ES-I3 (cell line): ENCODE measurements around the gene AUTS2.

Experiments
- H3K36me3 ChIP-seq: 2 replicates; pipeline ENCODE4 v1.6.1; 2013; ENCODE audit warnings: mild to moderate bottlenecking, low read length, control low read depth, moderate library complexity; ENCODE audit not compliant: insufficient read depth
- H3K4me1 ChIP-seq: 2 replicates; pipeline ENCODE4 v1.6.1; 2013; ENCODE audit warnings: mild to moderate bottlenecking, control low read depth, low read length; ENCODE audit not compliant: insufficient read depth
- H3K9ac ChIP-seq: 2 replicates; pipeline ENCODE4 v1.6.1; 2013; ENCODE audit warnings: low read depth, mild to moderate bottlenecking, low read length, moderate library complexity
- H3K9me3 ChIP-seq: 2 replicates; pipeline ENCODE4 v1.6.1; 2013; ENCODE audit warnings: mild to moderate bottlenecking, low read length, moderate library complexity; ENCODE audit not compliant: control insufficient read depth, insufficient read depth

The AUTS2 gene

DNA sequence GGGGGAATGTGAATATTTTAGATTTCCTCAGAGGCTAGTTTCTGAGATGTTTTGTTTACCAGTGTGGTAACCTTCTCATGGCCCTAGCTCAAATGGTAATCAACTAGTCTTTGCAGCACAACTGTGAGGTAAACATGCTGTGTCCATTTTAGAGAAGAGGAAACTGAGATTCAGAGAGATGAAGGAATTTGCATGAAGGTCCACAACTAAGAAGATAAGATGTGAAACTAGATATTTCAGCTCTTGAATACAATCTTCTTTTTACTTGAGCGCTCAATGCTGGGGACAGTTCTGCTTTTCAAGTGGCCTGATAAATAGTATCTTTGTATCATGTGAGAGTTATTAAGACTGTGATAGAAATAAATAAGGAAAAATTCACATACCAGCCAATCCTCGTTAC lies 245.4 kb downstream of the AUTS2 start:
- Histone ChIP-seq H3K36me3 (no peaks in the 10 kb centered on the region), H3K4me1 (peaks cover 29% of the 10 kb centered on the region)

DNA sequence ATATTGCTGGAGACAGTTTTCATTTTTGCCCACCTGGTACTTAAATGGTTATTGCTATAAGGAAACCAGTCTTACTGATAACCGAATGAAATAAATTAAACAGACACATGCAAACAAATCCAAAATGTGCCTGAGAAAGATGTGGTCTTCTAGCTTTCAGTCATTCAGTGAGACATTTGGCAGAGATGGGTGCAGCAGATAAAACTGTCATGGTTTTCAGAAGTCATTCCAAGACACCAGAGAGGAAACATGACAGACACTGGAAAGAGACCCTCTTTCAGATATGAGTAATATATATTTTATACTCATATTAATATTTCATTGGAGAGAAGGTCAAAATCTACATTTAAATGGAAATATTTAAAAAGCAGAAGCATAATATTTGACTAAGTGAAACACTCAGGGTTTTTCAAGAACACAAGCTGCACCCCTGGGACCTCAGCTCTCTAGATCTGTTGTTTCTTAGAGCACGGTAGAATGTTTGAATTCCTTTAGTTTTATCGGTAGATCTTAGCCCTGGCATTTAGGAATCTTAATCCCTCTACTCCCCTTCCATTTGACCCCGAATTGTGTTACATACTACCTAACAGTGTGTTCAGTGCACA lies 246.1 kb downstream of the AUTS2 start:
- no peaks in the 10 kb centered on the region for H3K36me3 ChIP-seq
- peaks cover 22% of the 10 kb centered on the region for H3K4me1 ChIP-seq
- H3K9ac ChIP-seq: no peak overlapping the region
- no peaks in the 10 kb centered on the region for H3K9me3 ChIP-seq

More for the DNA sequence above, 245.4 kb downstream of the AUTS2 start:
- Histone ChIP-seq H3K9me3 (no peaks in the 10 kb centered on the region), H3K9ac (no peak overlapping the region)

- Histone ChIP-seq H3K4me1 (peaks cover 7% of the 10 kb centered on the region), H3K9me3 (no peaks in the 10 kb centered on the region), H3K9ac (no peak overlapping the region), H3K36me3 (no peaks in the 10 kb centered on the region)
Measured at GRCh38 chr7:69845721-69846495, 247.6 kb downstream of the AUTS2 start.

- Histone ChIP-seq H3K9ac (no peak overlapping the region), H3K36me3 (no peaks in the 10 kb centered on the region), H3K4me1 (no peaks in the 10 kb centered on the region), H3K9me3 (no peaks in the 10 kb centered on the region)
Measured at GRCh38 chr7:69847921-69848612, 249.8 kb downstream of the AUTS2 start.

DNA sequence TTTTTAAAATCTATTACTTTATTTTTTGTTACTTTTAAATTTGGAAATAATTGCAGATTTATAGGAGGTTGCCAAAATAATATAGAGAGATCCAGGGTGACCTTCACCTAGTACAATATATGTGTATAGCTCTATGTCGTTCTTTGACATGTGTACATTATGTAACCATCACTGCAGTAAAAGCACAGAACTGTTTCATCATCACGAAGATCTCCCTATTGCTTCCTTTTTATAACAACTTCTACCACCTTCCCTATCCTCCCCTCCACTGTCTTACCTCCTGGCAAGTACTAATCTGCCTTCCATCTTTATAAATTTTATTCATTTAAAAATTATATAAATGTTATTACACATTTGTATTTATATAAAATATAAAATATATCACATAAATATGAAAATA lies 251.0 kb downstream of the AUTS2 start:
- H3K9me3 ChIP-seq: no peaks in the 10 kb centered on the region
- no peak overlapping the region for H3K9ac ChIP-seq
- no peaks in the 10 kb centered on the region for H3K36me3 ChIP-seq
- no peaks in the 10 kb centered on the region for H3K4me1 ChIP-seq

- Histone ChIP-seq H3K4me1 (peaks cover 8% of the 10 kb centered on the region; the same call in 1 of the 2 replicates), H3K36me3 (no peaks in the 10 kb centered on the region), H3K9ac (no peak overlapping the region), H3K9me3 (no peaks in the 10 kb centered on the region)
Measured at GRCh38 chr7:69857014-69857413, 258.7 kb downstream of the AUTS2 start.

GRCh38 chr7:69858471-69858870 lies 260.2 kb downstream of the AUTS2 start:
- Histone ChIP-seq H3K36me3 (no peaks in the 10 kb centered on the region), H3K9me3 (no peaks in the 10 kb centered on the region), H3K9ac (no peak overlapping the region), H3K4me1 (peaks cover 8% of the 10 kb centered on the region; the same call in 1 of the 2 replicates)

GRCh38 chr7:69859342-69859741 lies 261.1 kb downstream of the AUTS2 start:
- Histone ChIP-seq H3K36me3 (no peaks in the 10 kb centered on the region), H3K9ac (no peak overlapping the region), H3K9me3 (no peaks in the 10 kb centered on the region), H3K4me1 (peaks cover 8% of the 10 kb centered on the region; the same call in 1 of the 2 replicates)

GRCh38 chr7:69860486-69860885 lies 262.2 kb downstream of the AUTS2 start:
- Histone ChIP-seq H3K36me3 (no peaks in the 10 kb centered on the region), H3K4me1 (peaks cover 8% of the 10 kb centered on the region; the same call in 1 of the 2 replicates), H3K9me3 (no peaks in the 10 kb centered on the region), H3K9ac (no peak overlapping the region)

- Histone ChIP-seq H3K36me3 (no peaks in the 10 kb centered on the region), H3K9ac (no peak overlapping the region), H3K4me1 (peaks cover 8% of the 10 kb centered on the region; the same call in 1 of the 2 replicates), H3K9me3 (no peaks in the 10 kb centered on the region)
Measured at GRCh38 chr7:69860941-69861622, 262.8 kb downstream of the AUTS2 start.

DNA sequence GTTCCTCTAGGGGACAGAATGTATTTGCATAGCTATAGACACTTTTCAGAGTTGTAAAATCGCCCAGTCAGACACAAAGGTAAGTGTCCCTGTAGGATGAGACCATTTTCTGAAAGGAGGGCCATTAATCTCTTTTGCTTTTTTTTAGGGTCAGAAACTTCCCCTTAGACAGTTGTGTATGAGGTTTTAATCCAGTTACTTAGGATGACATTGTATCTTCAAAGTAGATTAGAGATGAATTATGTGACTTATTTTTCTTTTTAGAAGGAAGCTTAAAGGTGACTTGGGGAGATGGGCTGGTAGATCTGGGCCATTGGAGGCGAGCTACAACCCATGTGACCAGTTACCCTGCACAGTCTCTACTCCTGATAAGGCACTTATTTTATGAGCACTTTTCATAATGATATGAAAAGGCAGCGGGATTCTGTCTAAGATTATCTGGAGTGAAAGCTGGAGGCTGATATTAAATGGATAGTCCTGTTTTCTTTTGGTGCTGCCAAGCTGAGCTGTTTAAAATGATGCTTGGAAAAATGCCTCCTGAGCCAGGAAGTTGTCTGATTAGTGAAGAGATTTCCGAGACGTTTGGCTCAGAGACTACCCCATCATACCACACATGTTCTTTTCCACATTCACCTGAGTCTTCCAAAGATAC lies 264.3 kb downstream of the AUTS2 start:
- Histone ChIP-seq H3K9ac (no peak overlapping the region), H3K36me3 (no peaks in the 10 kb centered on the region), H3K9me3 (no peaks in the 10 kb centered on the region), H3K4me1 (peaks cover 8% of the 10 kb centered on the region; the same call in 1 of the 2 replicates)

GRCh38 chr7:69864274-69864673 lies 266.0 kb downstream of the AUTS2 start:
- Histone ChIP-seq H3K4me1 (peaks cover 3% of the 10 kb centered on the region; the same call in 1 of the 2 replicates), H3K9me3 (no peaks in the 10 kb centered on the region), H3K9ac (no peak overlapping the region), H3K36me3 (no peaks in the 10 kb centered on the region)

- Histone ChIP-seq H3K9me3 (no peaks in the 10 kb centered on the region), H3K9ac (no peak overlapping the region), H3K4me1 (peaks cover 3% of the 10 kb centered on the region; the same call in 1 of the 2 replicates), H3K36me3 (no peaks in the 10 kb centered on the region)
Measured at GRCh38 chr7:69864822-69865221, 266.5 kb downstream of the AUTS2 start.

DNA sequence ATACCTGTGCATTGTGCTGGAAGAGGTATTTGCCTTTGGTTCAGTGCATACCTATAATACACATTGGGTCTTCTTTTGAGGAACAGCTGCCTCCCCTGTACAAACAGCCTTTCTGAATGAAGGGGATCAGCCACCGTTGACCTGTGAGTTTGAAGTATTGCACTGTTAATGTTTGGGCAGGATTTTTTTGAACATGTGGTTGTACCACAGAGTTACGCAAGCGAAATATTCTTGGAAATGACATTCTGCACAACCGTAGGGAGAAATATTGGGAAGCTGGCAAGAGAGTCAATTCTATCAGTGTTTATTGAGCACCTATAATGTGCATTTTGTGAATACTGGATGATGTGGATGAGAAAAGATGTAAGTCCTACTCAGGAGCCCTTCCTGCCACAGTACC lies 270.6 kb downstream of the AUTS2 start:
- no peaks in the 10 kb centered on the region for H3K36me3 ChIP-seq
- no peaks in the 10 kb centered on the region for H3K9me3 ChIP-seq
- no peaks in the 10 kb centered on the region for H3K4me1 ChIP-seq
- H3K9ac ChIP-seq: no peak overlapping the region
